Fibroblast of the aortic adventitia (primary cell): ENCODE data around the gene ARHGAP31. TPM values are rescaled to one million over a fixed set of nuclear protein-coding genes. Genes with fewer than 3 reads are reported as not detected.
A peak's percentile ranks its signal among the peaks of the same experiment; 100 is the strongest.

Source experiments
- DNase-seq: peaks from one replicate; pipeline ENCODE4 v3.0.0-alpha.2; 2010; ENCODE audit warnings: low read depth
- H3K4me3 ChIP-seq: 2 replicates; pipeline ENCODE4 v1.5.1; 2011; ENCODE audit warnings: low read depth, mild to moderate bottlenecking, control low read depth, low read length, moderate library complexity
- CTCF ChIP-seq: IDR thresholded peaks from 2 replicates; pipeline ENCODE4 v1.5.1; 2011; ENCODE audit warnings: mild to moderate bottlenecking, low read length, control low read depth, inconsistent platforms; ENCODE audit not compliant: insufficient read depth
- total RNA-seq: library from RNA; depleted of rRNA; stranded (reverse); fragments of >200 nt; gene quantifications from 2 replicates; pipeline ENCODE4 v1.2.3, GENCODE V29; 2012; ENCODE audit warnings: low replicate concordance

Gene ARHGAP31
- total RNA-seq, 1 donor, result 11.4 TPM

GRCh38 chr3:119418641-119419040 lies 124.5 kb downstream of the ARHGAP31 start:
- TF ChIP-seq CTCF, result no peak
- DNase-seq, result no peak
- H3K4me3 ChIP-seq, result no peak overlapping the region

DNA sequence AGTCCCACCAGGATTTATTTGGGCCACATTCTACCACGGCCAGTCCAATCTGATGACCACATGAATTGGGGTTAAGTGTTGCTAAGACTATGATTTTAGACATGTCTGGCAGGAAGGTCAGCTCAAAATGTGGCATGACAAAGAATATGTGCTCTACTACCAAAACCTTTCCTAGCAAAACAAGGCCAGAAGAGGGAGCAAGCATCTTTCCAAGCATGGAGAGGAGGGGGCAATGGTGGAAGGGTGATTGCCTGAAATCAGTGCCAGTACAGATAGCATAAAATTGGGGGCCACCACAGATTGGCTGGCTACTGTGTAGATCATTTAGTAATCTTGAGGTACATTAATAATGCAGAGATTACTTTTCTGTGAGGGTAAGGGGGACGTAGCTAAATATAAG lies 126.0 kb downstream of the ARHGAP31 start:
- H3K4me3 ChIP-seq, result no peak overlapping the region
- no peak for DNase-seq
- TF ChIP-seq CTCF, result peak; percentile 12

DNA sequence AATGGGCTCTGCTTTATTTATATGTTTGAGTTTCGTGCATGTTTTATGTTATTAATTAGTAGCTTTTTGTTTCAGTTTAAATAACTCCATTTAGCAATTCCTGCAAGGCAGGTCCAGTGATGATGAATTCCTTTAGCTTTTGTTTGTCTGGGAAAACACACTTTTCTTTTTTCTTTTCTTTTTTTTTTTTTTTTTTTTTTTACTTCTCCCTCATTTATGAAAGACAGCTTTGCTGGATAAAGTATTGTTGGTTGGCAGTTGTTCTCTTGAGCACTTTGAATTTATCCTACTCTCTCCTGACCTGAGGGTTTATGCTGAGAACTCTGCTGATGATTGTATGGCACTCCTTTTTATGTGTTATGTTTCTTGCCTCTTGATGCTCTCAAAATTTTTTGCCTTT lies 133.5 kb downstream of the ARHGAP31 start:
- no peak for DNase-seq
- no peak for TF ChIP-seq CTCF

GRCh38 chr3:119428538-119428937 lies 134.4 kb downstream of the ARHGAP31 start:
- H3K4me3 ChIP-seq, result no peak overlapping the region
- no peak for TF ChIP-seq CTCF
- no peak for DNase-seq

More for the DNA sequence above, 133.5 kb downstream of the ARHGAP31 start:
- no peak overlapping the region for H3K4me3 ChIP-seq

GRCh38 chr3:119433613-119434325 lies 139.6 kb downstream of the ARHGAP31 start:
- DNase-seq, result no peak
- no peak for TF ChIP-seq CTCF
- H3K4me3 ChIP-seq, result no peak overlapping the region

GRCh38 chr3:119434703-119435102 lies 140.5 kb downstream of the ARHGAP31 start:
- no peak for TF ChIP-seq CTCF
- H3K4me3 ChIP-seq, result no peak overlapping the region
- no peak for DNase-seq

DNA sequence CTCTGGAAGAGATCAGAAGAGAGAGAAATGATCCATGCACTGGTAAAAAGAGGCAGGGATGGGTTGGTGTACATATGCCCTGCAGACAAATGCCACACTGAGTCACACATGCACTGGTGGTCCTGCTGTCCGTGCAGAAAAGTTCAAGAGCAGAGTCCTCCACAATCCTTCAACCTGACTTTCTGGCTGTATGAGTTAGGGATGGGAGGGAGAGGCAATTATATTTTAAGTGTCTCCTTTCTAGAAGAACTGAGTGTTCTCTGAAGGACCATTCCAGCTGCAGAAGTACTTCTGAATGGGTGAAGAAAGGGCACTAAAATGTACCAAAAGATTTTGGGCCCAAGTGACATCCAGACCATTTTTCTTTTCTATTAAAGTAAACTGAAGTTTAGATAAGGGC lies 142.8 kb downstream of the ARHGAP31 start:
- no peak for DNase-seq

More for the DNA sequence above, 142.8 kb downstream of the ARHGAP31 start:
- TF ChIP-seq CTCF, result no peak
- no peak overlapping the region for H3K4me3 ChIP-seq
